HepG2 (cell line): ENCODE data around the gene SFXN5. TPM values are rescaled to one million over a fixed set of nuclear protein-coding genes. Genes with fewer than 3 reads are reported as not detected.

Experiments
- ATF6 ChIP-seq: sonication (generic); formaldehyde crosslinking; conservative IDR thresholded peaks from 2 replicates; pipeline ENCODE4 v1.4.0; 2020; ENCODE audit warnings: missing genetic modification reagents
- BRCA1 ChIP-seq: sonication (generic); formaldehyde crosslinking; IDR thresholded peaks from 2 replicates; pipeline ENCODE4 v1.4.0; 2020; ENCODE audit warnings: missing genetic modification reagents
- CENPT ChIP-seq: sonication (generic); formaldehyde crosslinking; IDR thresholded peaks from 2 replicates; pipeline ENCODE4 v1.8.0; 2022; ENCODE audit warnings: low read depth, mild to moderate bottlenecking, moderate library complexity, missing genetic modification reagents
- FOSL2 ChIP-seq: sonication (generic); formaldehyde crosslinking; IDR thresholded peaks from 2 replicates; pipeline ENCODE4 v1.4.0; 2020; ENCODE audit warnings: missing genetic modification reagents
- GLMP ChIP-seq: sonication (generic); formaldehyde crosslinking; IDR thresholded peaks from 2 replicates; pipeline ENCODE4 v1.9.0; 2021; ENCODE audit warnings: missing genetic modification reagents, mild to moderate bottlenecking, borderline replicate concordance
- IKZF5 ChIP-seq: IDR thresholded peaks from 2 replicates; pipeline ENCODE4 v1.6.1; 2018; ENCODE audit warnings: missing genetic modification reagents, mild to moderate bottlenecking, missing compliant biosample characterization
- KAT8 ChIP-seq: IDR thresholded peaks from 2 replicates; pipeline ENCODE4 v1.6.1; 2016; ENCODE audit warnings: missing genetic modification reagents, missing compliant biosample characterization
- PREB ChIP-seq: sonication (generic); formaldehyde crosslinking; IDR thresholded peaks from 2 replicates; pipeline ENCODE4 v1.4.0; 2020; ENCODE audit warnings: missing genetic modification reagents
- RAD51 ChIP-seq: fragments of 450-650 bp; IDR thresholded peaks from 2 replicates; pipeline ENCODE4 v1.6.1; 2016; ENCODE audit warnings: borderline replicate concordance
- RFX5 ChIP-seq: IDR thresholded peaks from 2 replicates; pipeline ENCODE4 v1.6.1; 2011; ENCODE audit warnings: low read depth, low read length, improper control_type of control experiment
- TCF7L2 ChIP-seq: IDR thresholded peaks from 2 replicates; pipeline ENCODE4 v1.6.1; 2011; ENCODE audit warnings: mild to moderate bottlenecking, low read depth, low read length, moderate library complexity
- TOPORS ChIP-seq: sonication (generic); formaldehyde crosslinking; IDR thresholded peaks from 2 replicates; pipeline ENCODE4 v1.8.0; 2023; ENCODE audit warnings: mild to moderate bottlenecking, missing genetic modification reagents
- ZNF280B ChIP-seq: sonication (generic); formaldehyde crosslinking; IDR thresholded peaks from 2 replicates; pipeline ENCODE4 v1.5.0; 2020; ENCODE audit warnings: missing genetic modification reagents, mild to moderate bottlenecking, borderline replicate concordance
- ZNF367 ChIP-seq: sonication (generic); formaldehyde crosslinking; IDR thresholded peaks from 2 replicates; pipeline ENCODE4 v1.4.0; 2020; ENCODE audit warnings: missing genetic modification reagents, borderline replicate concordance
- ZNF446 ChIP-seq: sonication (generic); formaldehyde crosslinking; IDR thresholded peaks from 2 replicates; pipeline ENCODE4 v1.5.0; 2020; ENCODE audit warnings: mild to moderate bottlenecking, missing genetic modification reagents
- ZNF549 ChIP-seq: sonication (generic); formaldehyde crosslinking; IDR thresholded peaks from 2 replicates; pipeline ENCODE4 v1.5.0; 2020; ENCODE audit warnings: missing genetic modification reagents
- ZSCAN5A ChIP-seq: sonication (generic); formaldehyde crosslinking; IDR thresholded peaks from 2 replicates; pipeline ENCODE4 v1.8.0; 2022; ENCODE audit warnings: mild to moderate bottlenecking, missing genetic modification reagents, borderline replicate concordance
- polyA plus RNA-seq, 8 experiments: library from polyadenylated mRNA; depleted of rRNA in 3 of 8; stranded (reverse) in 7 of 8; unstranded in 1 of 8; fragments of >200 nt; fragmentation: Illumina TruSeq in 4 of 8; extraction: Trizol in 4 of 8; gene quantifications; 2 replicates each; pipeline versions ENCODE4 v1.2.1 to v1.2.3, GENCODE V29; 2011 to 2016; ENCODE audit warnings: low read depth in 4 of 8, missing spikeins in 1 of 8, mixed read lengths in 1 of 8; ENCODE audit not compliant: insufficient read depth in 1 of 8
- total RNA-seq, 5 experiments: library from RNA; depleted of rRNA; stranded (reverse); fragments of >200 nt; fragmentation: Illumina TruSeq; extraction: Trizol; gene quantifications; 2 replicates each; pipeline ENCODE4 v1.2.3, GENCODE V29; 2016; ENCODE audit warnings: low read depth in 1 of 5
- TF ChIP-seq, protein P1 (sequence below): IDR thresholded peaks from 2 replicates; pipeline ENCODE4 v1.6.1; 2016

The SFXN5 gene
- total and polyA plus RNA-seq, 2 of the 13 experiments (the other 11 are each of a cell fraction or from before 2014, with no cell fraction given), result 34.9 to 37.4 TPM

DNA sequence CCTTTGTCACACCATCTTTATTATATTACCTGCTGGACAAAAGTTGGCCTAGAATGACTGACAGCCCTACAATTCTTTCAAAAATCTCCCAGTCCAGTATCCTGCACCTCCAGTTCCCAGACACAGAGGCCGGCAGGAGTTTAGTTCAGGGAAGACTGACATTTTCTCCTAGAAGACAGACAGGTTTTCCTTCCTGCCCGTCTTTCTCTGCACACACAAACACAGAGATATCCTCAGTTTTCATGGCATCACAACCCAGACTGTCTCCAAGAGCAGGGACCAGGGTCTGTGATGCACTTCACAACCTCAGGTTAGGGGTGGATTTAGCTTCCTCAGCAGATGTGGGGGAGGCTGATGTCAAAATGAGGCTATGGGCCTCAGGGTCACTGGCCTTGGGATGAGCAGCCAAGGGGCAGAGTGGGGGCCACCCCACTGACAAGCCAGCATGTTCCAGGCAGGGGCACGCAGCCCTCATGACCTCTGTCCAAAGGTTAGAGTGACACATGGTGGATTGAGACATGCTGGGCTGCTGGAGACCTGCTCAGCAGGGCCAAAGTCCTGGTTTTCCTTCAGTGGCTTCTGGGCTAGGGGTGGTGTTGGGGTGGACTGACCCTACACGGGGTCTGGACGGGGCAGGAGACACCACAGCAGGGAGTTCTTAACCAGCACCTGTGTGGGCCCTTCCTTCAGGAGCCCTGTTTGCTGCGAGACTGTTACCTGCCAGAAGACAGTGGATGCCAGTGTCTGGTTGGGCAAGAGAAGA lies 70.5 kb downstream of the SFXN5 start (continued):
- TF ChIP-seq GLMP (no peak), ATF6 (CRISPR knock-in tag) (no peak), RFX5 (0 out of 2 replicates have a peak, but pooled peaks have one; percentile 7), CENPT (CRISPR knock-in tag) (no peak), TCF7L2 (no peak), ZNF549 (CRISPR knock-in tag) (no peak), IKZF5 (CRISPR knock-in tag) (peak; percentile 92; the same call in 1 of the 2 replicates), TOPORS (CRISPR knock-in tag) (peak; percentile 67; the same call in 1 of the 2 replicates), ZNF280B (CRISPR knock-in tag) (peak; percentile 95), ZNF367 (CRISPR knock-in tag) (no peak), RAD51 (no peak), KAT8 (CRISPR knock-in tag) (peak; percentile 67; the same call in 1 of the 2 replicates), PREB (no peak), FOSL2 (peak; percentile 96), ZNF446 (CRISPR knock-in tag) (peak; percentile 54; the same call in 1 of the 2 replicates), ZSCAN5A (peak; percentile 40; the same call in 1 of the 2 replicates), BRCA1 (no peak)
- TF ChIP-seq, protein P1, sequence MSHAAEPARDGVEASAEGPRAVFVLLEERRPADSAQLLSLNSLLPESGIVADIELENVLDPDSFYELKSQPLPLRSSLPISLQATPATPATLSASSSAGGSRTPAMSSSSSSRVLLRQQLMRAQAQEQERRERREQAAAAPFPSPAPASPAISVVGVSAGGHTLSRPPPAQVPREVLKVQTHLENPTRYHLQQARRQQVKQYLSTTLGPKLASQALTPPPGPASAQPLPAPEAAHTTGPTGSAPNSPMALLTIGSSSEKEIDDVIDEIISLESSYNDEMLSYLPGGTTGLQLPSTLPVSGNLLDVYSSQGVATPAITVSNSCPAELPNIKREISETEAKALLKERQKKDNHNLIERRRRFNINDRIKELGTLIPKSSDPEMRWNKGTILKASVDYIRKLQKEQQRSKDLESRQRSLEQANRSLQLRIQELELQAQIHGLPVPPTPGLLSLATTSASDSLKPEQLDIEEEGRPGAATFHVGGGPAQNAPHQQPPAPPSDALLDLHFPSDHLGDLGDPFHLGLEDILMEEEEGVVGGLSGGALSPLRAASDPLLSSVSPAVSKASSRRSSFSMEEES (CRISPR knock-in tag), result peak; percentile 96
